Panc1 (cell line): ENCODE measurements around the gene BRAF. TPM values are rescaled to one million over a fixed set of nuclear protein-coding genes. Genes with fewer than 3 reads are reported as not detected.

ENCODE experiments used
- ATAC-seq: fragments of 200-7000 bp; cut with Tn5 transposase; 2 replicates; pipeline ENCODE4 v1.9.1; 2020; ENCODE audit warnings: mild to moderate bottlenecking, moderate library complexity
- BruUV-seq: library from RNA; stranded (reverse); fragments of 400-500 nt; replicated peaks from 2 replicates; lab custom pipeline; 2021; lab: Mats Ljungman, UMichigan
- CTCF ChIA-PET: fragments of 300-600 bp; sonication (Branson Sonifier 250); formaldehyde crosslinking; loops from one replicate; lab custom pipeline; 2022; ENCODE audit warnings: antibody characterized with exemption; lab: Charles Lee
- POLR2A ChIA-PET: fragments of 300-600 bp; sonication (Branson Sonifier 250); formaldehyde crosslinking; loops from one replicate; lab custom pipeline; 2022; ENCODE audit warnings: antibody characterized with exemption; lab: Charles Lee
- DNase-seq: peaks from one replicate; pipeline ENCODE4 v3.0.0-alpha.2; 2010; ENCODE audit warnings: low read depth, low spot score
- H3K27ac ChIP-seq: 2 replicates; pipeline ENCODE4 v1.5.1; 2011; ENCODE audit warnings: mild to moderate bottlenecking, low read length, inconsistent platforms
- H3K27me3 ChIP-seq: fragments of 200-500 bp; sonication (Bioruptor generic); 2 replicates; pipeline ENCODE4 v1.6.0; 2014; ENCODE audit warnings: low read length, inconsistent platforms; ENCODE audit not compliant: control insufficient read depth, insufficient read depth
- H3K36me3 ChIP-seq: fragments of 200-500 bp; sonication (Bioruptor generic); 2 replicates; pipeline ENCODE4 v1.5.1; 2014; ENCODE audit warnings: inconsistent platforms, mild to moderate bottlenecking, low read length, moderate library complexity; ENCODE audit not compliant: control insufficient read depth, insufficient read depth
- H3K4me1 ChIP-seq: 2 replicates; pipeline ENCODE4 v1.5.1; 2011; ENCODE audit warnings: inconsistent platforms, mild to moderate bottlenecking, low read length, moderate library complexity; ENCODE audit not compliant: control insufficient read depth, insufficient read depth
- H3K4me3 ChIP-seq, 2 experiments: 2 replicates each; pipeline ENCODE4 v1.5.1; 2011 to 2012; ENCODE audit warnings: low read depth in 2 of 2, low read length in 2 of 2, mild to moderate bottlenecking in 2 of 2, inconsistent platforms in 1 of 2, moderate library complexity in 1 of 2
- H3K9me3 ChIP-seq: fragments of 200-500 bp; sonication (Bioruptor generic); 2 replicates; pipeline ENCODE4 v1.5.1; 2014; ENCODE audit warnings: low read depth, mild to moderate bottlenecking, inconsistent platforms, low read length, moderate library complexity; ENCODE audit not compliant: control insufficient read depth, insufficient read depth
- CTCF ChIP-seq: fragments of 450-650 bp; IDR thresholded peaks from 2 replicates; pipeline ENCODE4 v1.5.1; 2017; ENCODE audit warnings: mild to moderate bottlenecking
- POLR2AphosphoS5 ChIP-seq: IDR thresholded peaks from 2 replicates; pipeline ENCODE4 v1.6.1; 2012; ENCODE audit warnings: mild to moderate bottlenecking, low read depth, low read length, moderate library complexity
- REST ChIP-seq, 2 experiments: IDR thresholded peaks; 2 replicates each; pipeline ENCODE4 v1.6.1; 2011 to 2012; ENCODE audit warnings: low read depth in 2 of 2, control low read depth in 1 of 2, low read length in 1 of 2, mild to moderate bottlenecking in 1 of 2, moderate library complexity in 1 of 2; ENCODE audit not compliant: insufficient read depth in 1 of 2
- SIN3A ChIP-seq: IDR thresholded peaks from 2 replicates; pipeline ENCODE4 v1.6.1; 2012; ENCODE audit warnings: low read depth, mild to moderate bottlenecking, low read length, moderate library complexity, borderline replicate concordance; ENCODE audit not compliant: insufficient read depth
- TCF7L2 ChIP-seq: IDR thresholded peaks from 2 replicates; pipeline ENCODE4 v1.6.1; 2011; ENCODE audit warnings: mild to moderate bottlenecking, low read depth, low read length, inconsistent platforms
- in situ Hi-C: cut with HindIII; loops from 2 replicates; pipeline ENCODE4 v1.10.0; 2016; ENCODE audit warnings: low sequenced_read_pairs, low pct_unique_long_range_greater_than_20kb
- intact Hi-C: fragments of 100-400 bp; cut with micrococcal nuclease; formaldehyde crosslinking; loops from one replicate; pipeline ENCODE4 v1.10.0; 2022; ENCODE audit not compliant: unreplicated experiment
- total RNA-seq: library from RNA; stranded (reverse); gene quantifications from one replicate; pipeline ENCODE4 v1.2.1, GENCODE V29; 2021; ENCODE audit not compliant: unreplicated experiment

The BRAF gene
- total RNA-seq, 1 experiment from 2014 or later = 26.3 TPM

- no peak for DNase-seq
- no peaks in the 10 kb centered on the region for H3K36me3 ChIP-seq
- POLR2A ChIA-PET = no interaction called here
- no peaks in the 10 kb centered on the region for H3K27me3 ChIP-seq
- intact Hi-C loops = no loop called here
- TF ChIP-seq POLR2AphosphoS5 = no peak
- TF ChIP-seq REST (IDR thresholded peaks at IDR 0.05; ENCODE audit: insufficient read depth in 1 of 2, low read depth in 2 of 2, low read length in 1 of 2) = no peak
- no peak for TF ChIP-seq SIN3A
- no peak for TF ChIP-seq TCF7L2
- TF ChIP-seq CTCF = no peak
- no peak overlapping the region for H3K4me3 ChIP-seq
- no peak overlapping the region for H3K27ac ChIP-seq
- no peaks in the 10 kb centered on the region; the same call in 1 of the 2 replicates for H3K9me3 ChIP-seq
- in situ Hi-C loops = no loop called here
- no peak for ATAC-seq
- H3K4me1 ChIP-seq = peaks cover 1% of the 10 kb centered on the region; the same call in 1 of the 2 replicates
- CTCF ChIA-PET = no interaction called here
- no TSS peak for BruUV-seq
Observed at GRCh38 chr7:140927351-140927750, 2.6 kb upstream of the BRAF start.

GRCh38 chr7:140926021-140926817 lies 1.5 kb upstream of the BRAF start:
- H3K36me3 ChIP-seq = no peaks in the 10 kb centered on the region
- no peak for ATAC-seq
- in situ Hi-C loops = no loop called here
- H3K27me3 ChIP-seq = no peaks in the 10 kb centered on the region
- H3K27ac ChIP-seq = no peak overlapping the region
- H3K9me3 ChIP-seq = no peaks in the 10 kb centered on the region; the same call in 1 of the 2 replicates
- no peak overlapping the region for H3K4me3 ChIP-seq
- H3K4me1 ChIP-seq = peaks cover 5% of the 10 kb centered on the region; the same call in 1 of the 2 replicates
- intact Hi-C loops = no loop called here
- no TSS peak for BruUV-seq
- DNase-seq = no peak
- ChIA-PET POLR2A (interaction anchor here (0.6 to 0.7 kb wide), 2 partner anchors 55 to 120 kb away, joined by 5 to 6 read pairs; no protein-coding TSS in a partner anchor), CTCF (no interaction called here)
- no peak for TF ChIP-seq TCF7L2
- TF ChIP-seq REST (IDR thresholded peaks at IDR 0.05; ENCODE audit: insufficient read depth in 1 of 2, low read depth in 2 of 2, low read length in 1 of 2) = no peak
- no peak for TF ChIP-seq SIN3A
- TF ChIP-seq CTCF = no peak
- no peak for TF ChIP-seq POLR2AphosphoS5
